ENCODE measurements around the gene FAM229B.
A peak's percentile ranks its signal among the peaks of the same experiment; 100 is the strongest.
"Not testable (repeated sequence)": the region's sequence is repeated elsewhere in the genome, so short reads cannot be mapped to it uniquely, and the experiment has no call there.

FAM229B gene

GRCh38 chr6:112087136-112087911 is at the start of gene FAM229B, which contains the start of gene TUBE1:
Gene FAM229B, plus strand, starts transcription at chr6:112087591. Its CDS starts 11,693 bp downstream, at chr6:112099284.
Gene TUBE1, minus strand, starts transcription at chr6:112087482. Its CDS starts 48 bp downstream, at chr6:112087434.
- peak; percentile 97 for DNase-seq (ENCODE audit: low spot score)

DNA sequence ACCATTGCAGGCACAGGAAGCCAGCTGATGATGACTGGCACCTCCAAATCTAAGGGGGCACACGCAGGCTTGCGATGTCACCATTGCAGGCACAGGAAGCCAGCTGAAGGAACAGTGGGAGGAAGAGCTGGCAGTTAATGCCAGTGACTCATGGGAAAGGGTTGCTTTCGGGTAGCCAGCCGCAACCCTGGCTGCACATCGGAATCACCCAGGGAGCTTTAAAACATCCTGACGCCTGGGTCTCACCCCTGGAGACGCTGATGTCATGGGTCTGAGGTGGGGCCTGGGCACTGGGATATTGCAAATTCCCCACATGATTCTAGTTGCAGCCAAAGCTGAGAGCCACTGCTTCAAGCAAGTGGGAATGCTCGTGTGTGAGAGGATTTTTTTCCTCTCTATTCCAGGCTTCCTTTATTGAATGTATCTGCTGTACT is 49.6 kb upstream of the FAM229B start:
- peak; percentile 97 for DNase-seq (ENCODE audit: low spot score)

DNA sequence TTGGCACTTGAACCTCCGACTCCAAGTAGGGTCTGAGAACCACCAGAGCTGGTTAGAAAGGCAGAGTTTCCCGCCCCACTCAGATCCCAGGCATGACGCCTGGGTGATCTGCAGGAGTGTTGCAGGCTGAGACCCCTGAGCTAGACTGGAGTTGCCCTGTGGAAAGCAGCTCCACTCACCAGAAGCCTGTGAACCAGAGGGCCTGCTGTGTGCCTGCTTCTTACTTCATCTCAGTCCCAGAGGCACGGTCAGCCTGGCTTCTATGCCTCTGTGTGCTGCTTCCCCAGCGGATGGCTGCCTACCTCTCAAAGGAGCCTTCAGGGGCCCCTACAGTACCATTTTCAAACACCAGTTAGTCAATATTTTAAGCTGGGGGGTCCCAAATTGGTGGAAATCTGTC is 49.1 kb upstream of the FAM229B start:
- DNase-seq (ENCODE audit: low spot score): no peak

DNA sequence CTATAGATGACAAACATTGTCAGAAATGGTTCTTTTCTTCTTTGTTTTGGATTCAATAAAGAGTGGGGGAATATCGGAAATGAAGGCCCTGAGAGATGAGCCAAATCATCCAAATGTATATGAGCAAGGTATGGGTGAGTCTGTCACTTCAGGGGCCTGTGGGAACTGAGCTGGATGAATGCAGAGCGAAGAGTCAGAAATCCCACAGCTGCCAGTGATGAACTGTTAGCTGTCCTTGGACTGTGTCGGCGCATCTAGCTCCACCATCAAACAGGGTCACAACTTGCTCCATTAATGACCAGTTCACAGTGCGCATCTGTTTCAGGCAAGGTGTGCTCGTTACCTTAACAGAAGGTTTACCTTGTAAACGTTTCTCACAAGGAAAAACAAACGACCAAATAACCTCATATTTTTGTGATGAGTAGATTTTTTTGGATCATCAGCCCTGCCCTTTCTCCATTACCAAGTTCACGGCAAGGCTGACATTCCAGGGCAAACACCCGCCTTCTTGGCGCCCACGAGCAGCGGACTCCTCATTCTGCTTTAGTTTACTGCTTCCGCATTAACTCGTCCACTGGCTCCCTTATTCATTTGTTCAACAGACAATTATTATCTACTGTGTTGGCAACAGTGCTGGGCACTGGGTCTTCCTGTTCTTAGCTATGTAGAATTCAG is 48.5 kb upstream of the FAM229B start:
- peak; percentile 72 for DNase-seq (ENCODE audit: low spot score)

DNA sequence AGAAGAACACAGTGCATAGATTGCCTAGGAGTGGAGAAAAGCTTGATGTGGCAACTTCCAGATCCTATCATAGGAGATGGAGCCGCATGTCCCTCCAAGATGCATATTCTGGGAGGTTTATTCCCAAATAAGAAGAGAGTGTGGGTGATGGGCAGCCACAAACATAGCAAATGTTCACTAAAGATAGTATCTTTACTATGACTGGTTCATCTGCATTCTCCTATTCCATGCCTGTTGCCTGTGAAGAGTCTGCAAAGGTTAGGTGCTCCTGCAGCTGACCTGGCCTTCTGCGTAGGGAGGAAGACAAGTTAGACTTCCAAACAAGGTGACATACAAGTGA is 48.0 kb upstream of the FAM229B start:
- no peak for DNase-seq (ENCODE audit: low spot score)

GRCh38 chr6:112040956-112041355 is 46.4 kb upstream of the FAM229B start:
- DNase-seq (ENCODE audit: low spot score): peak; percentile 43

- peak; percentile 64 for DNase-seq (ENCODE audit: low spot score)
Measured at GRCh38 chr6:112041535-112041934, 45.9 kb upstream of the FAM229B start.

- peak; percentile 91 for DNase-seq (ENCODE audit: low spot score)
Measured at GRCh38 chr6:112043032-112044007, 44.1 kb upstream of the FAM229B start.

DNA sequence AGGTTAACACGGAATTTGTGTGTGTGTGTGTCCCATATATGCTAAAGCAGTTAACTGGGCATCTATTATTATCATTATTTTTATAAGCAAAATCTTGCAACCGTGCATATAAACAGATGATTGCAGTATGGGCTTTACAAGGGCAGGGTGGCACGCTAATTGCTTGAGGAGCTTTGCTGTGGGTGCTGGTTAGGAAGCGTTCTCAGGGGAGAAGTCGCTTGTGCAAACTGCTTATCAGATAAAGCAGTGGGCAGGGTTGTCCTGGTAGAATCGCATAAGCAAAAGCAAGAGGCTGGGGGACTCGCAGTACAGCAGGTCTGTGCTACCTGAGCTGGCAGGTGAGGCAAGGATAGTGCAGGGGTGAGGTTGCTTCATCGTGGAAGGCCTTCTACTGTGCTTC is 43.2 kb upstream of the FAM229B start:
- DNase-seq (ENCODE audit: low spot score): no peak

DNA sequence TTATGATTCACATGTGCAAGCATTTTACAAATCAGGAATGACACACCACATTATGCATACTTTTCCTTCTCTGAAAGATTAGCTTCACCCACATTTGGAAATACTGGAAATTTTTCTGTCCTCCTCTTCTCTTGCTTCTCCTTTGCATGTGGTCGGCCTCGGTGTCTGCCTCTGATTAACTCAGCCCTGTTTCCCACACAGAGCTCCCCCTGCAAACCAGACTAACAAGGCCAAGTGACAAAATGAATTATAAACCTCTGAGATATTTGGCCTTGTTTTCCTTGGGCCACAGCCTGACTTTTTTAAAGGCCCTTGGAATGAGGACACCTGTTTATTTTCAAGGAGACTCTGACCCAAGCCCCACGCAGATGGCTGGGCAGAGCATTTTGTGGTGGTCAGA is 42.5 kb upstream of the FAM229B start:
- peak; percentile 94 for DNase-seq (ENCODE audit: low spot score)

DNA sequence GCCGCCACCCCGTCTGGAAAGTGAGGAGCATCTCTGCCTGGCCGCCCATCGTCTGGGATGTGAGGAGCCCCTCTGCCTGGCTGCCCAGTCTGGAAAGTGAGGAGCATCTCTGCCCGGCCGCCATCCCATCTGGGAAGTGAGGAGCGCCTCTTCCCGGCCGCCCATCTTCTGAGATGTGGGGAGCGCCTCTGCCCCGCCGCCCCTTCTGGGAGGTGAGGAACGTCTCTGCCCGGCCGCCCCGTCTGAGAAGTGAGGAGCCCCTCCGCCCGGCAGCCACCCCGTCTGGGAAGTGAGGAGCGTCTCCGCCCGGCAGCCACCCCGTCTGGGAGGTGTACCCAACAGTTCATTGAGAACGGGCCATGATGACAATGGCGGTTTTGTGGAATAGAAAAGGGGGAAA is 39.9 kb upstream of the FAM229B start:
- not testable (repeated sequence) for DNase-seq (ENCODE audit: low spot score)

DNA sequence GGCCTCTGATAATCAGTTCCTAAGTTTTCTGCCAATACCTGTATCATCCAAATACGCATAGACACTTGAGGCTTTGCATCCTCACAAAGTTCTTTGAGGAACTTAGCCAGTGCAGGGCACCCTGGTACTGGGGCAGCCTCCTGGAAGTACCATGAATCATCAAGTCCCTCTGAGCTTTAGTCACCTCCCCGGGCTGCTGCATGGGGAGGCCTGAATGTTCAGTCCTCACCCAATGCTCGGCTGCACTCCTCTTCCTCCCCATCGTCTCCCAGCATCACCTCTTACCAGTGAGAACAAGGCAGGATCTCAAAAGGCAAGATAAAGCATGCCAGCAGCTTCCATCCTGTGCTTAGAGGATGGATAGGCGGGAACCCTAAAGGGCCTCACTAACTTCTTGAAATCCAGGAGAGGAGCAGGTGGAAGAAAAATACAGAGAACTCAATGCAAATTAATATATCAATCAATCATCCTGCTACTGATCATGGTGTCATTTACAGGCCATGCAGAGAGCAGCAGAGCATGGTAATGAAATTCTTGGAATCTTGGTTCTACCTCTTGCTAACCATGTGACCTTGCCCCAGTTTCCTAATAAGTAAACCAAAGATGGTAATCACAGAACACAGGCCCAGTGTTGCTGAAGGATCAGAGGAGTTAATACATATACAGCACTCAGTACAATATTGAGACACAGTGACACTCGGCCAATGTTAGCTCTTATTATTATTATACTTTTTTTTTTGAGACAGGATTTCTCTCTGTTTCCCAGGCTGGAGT is 38.2 kb upstream of the FAM229B start:
- peak; percentile 92 for DNase-seq (ENCODE audit: low spot score)

DNA sequence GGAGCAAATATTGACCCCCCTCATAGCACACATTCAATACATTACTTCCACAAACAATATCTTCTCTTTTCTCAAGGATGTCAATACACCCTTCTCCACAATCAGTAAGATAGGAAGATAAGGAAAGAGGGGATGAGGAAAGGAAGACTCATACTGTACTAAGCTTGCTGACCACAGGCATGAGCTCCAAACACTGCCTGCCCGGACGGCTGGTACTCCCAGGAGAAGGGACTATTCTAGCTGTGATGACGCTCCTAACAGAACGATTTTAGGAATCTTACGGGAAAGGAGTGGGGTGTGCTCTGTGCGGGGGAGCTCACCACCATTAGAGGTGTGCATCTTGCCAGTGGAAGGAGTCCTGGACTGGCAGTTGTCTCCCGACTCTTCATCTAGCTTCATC is 37.4 kb upstream of the FAM229B start:
- no peak for DNase-seq (ENCODE audit: low spot score)

GRCh38 chr6:112050429-112050828 is 37.0 kb upstream of the FAM229B start:
- no peak for DNase-seq (ENCODE audit: low spot score)

- not testable (repeated sequence) for DNase-seq (ENCODE audit: low spot score)
Measured at GRCh38 chr6:112051251-112051740, 36.1 kb upstream of the FAM229B start.

GRCh38 chr6:112054001-112054400 is 33.4 kb upstream of the FAM229B start, which contains the start of gene CCN6:
Gene CCN6, plus strand, starts transcription at chr6:112054104. Its CDS starts 254 bp downstream, at chr6:112054358.
- DNase-seq (ENCODE audit: low spot score): peak; percentile 45

DNA sequence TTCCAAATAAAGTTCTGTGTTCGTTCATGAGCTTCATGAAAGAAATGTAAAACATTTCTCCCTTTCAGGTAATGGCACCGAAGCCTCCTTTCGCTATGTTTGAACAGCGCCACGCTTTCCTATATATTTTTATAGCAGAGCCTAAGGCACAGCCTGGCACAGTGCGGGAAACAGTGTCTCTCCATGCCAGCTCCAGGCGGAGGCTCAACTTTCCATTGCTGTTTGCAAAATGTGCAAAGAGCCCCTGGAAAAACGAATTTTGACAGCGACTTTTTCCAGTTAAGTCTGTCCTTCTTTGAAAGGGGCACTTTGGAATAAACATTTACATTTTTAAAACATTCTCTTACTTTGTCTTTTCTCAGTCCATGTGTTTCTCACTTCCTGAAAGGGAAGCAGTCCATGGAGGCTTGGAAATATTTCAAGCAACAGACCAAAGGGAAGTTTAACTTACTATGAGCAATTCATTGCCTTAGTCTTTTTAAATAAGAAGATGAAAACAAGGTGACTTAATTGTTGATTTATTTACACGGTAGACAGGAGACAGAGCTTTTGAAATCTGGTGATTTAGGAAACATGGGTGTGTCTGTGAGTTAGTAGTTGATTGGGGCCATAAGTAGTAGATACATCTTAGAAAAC is 32.7 kb upstream of the FAM229B start:
- DNase-seq (ENCODE audit: low spot score): no peak

DNA sequence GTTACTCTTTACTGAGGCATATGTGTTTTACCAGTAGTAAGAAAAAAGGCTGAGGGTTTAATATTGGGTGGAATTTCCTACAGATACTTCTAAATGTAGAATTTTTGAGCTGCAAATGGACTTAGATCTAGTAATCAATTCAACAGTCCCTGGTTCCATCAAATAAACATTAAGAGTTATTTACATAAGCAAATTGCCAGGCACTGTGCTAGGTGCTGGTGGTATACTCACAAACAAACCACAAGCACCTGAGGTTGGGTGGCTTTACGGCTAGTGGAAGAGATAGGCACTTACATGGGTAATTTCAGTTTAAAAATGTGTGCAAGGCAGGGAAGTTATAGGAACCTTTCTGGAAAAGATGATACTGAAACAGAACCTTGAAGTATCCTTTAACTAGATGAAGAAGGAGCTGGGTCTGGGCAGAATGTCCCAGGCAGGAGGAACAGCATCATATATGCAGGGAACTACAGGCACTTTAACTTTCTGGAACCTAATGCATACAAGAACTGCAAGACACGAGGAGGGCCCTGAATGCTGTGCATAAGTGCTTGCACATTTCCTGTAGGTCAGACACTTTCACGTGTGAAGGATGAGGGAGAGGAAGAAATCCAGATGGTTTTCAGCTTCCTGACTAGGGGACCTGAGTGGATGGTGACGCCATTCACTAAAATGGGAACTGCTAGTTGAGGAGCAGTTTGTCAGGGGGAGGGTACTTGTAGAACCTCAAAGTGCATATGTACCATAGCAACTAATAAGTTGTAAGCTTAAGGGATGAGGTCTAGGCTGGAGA is 29.0 kb upstream of the FAM229B start:
- no peak for DNase-seq (ENCODE audit: low spot score)

DNA sequence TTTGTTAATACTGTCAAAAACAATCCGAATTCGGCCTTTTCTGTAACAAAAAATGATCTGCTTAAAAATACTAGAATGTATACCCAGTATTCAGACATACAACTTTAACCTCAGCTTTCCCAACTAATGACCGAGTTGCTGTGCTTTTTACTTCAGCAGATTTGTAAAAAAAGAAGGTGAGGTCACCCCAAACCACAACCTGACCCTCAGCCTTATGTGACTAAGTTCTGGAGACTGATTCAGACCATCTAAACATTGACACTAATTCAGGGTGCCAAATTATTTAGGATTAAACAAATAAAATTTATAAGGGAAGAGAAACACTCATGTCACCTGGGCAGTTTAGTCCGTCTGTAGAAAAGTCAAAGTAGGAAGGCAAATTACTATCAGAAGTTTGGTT is 25.8 kb upstream of the FAM229B start:
- DNase-seq (ENCODE audit: low spot score): peak; percentile 55

- DNase-seq (ENCODE audit: low spot score): no peak
Measured at GRCh38 chr6:112062966-112063365, 24.4 kb upstream of the FAM229B start.
